Transverse colon (tissue), 3 donors: Measurements from ENCODE around the gene NCOR1.

Experiments used
- CTCF ChIP-seq, 5 experiments: fragments of 200-600 bp in 3 of 5; fragments of 450-650 bp in 2 of 5; sonication (generic) in 3 of 5; IDR thresholded peaks; 1 replicate in 2 of 5; 2 replicates in 3 of 5; pipeline ENCODE4 v1.5.1; 2016 to 2017; ENCODE audit warnings: antibody characterized with exemption in 5 of 5, inconsistent platforms in 3 of 5, mild to moderate bottlenecking in 2 of 5, moderate library complexity in 1 of 5
- EP300 ChIP-seq: sonication (generic); formaldehyde crosslinking; IDR thresholded peaks from one replicate; pipeline ENCODE4 v1.6.1; 2017; ENCODE audit warnings: antibody characterized with exemption, low read depth
- POLR2A ChIP-seq: fragments of 450-650 bp; IDR thresholded peaks from one replicate; pipeline ENCODE4 v1.6.1; 2016; ENCODE audit warnings: antibody characterized with exemption, mild to moderate bottlenecking, moderate library complexity

DNA sequence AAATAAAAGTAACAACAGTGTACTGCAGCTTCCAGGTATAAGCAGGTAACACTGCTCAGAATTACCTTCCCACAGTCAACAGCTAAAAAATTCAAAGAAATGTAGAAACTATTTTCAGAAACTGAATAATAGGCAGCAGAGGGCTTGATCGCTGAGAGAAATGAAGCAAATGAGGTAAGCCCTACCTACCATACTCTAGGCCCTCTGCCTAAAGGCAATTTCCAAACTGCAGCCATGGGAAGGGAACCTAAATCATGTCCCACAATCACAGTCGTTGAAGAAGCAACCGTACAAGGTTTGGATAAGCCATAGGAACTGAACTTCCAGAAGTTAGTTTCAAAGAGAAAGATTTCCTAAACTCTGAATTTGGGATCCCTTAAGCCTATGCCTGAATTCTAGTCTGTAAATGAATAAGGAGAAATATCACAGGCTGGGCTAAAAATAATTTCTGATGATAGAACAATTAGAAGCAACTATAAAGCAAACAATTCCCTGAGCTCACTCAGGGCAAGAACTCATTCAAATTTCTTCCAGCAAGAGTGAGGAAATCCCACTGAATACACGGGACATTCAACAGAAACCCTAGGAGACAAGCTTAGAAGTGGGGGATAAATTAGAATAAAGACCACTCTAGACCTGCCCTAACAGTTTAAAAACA lies 24.5 kb downstream of the NCOR1 start:
- TF ChIP-seq CTCF (IDR thresholded peaks at IDR 0.05) (no peak), EP300 (no peak), POLR2A (no peak)
